Hepatocyte (in vitro differentiated cells): ENCODE measurements around the gene CDKN1A. TPM values are rescaled to one million over a fixed set of nuclear protein-coding genes. Genes with fewer than 3 reads are reported as not detected.

Source experiments
- DNase-seq: peaks from one replicate; pipeline ENCODE4 v3.0.0-alpha.2; 2016; ENCODE audit warnings: low spot score
- H2AFZ ChIP-seq: fragments of 200-600 bp; sonication (generic); 2 replicates; pipeline ENCODE4 v1.6.0; 2016; ENCODE audit warnings: antibody characterized with exemption, mild to moderate bottlenecking
- H3K27ac ChIP-seq: fragments of 200-600 bp; sonication (generic); 2 replicates; pipeline ENCODE4 v1.5.1; 2016; ENCODE audit warnings: mild to moderate bottlenecking
- H3K27me3 ChIP-seq: fragments of 200-600 bp; sonication (generic); 2 replicates; pipeline ENCODE4 v1.6.1; 2016
- H3K36me3 ChIP-seq: fragments of 200-600 bp; sonication (generic); replicated peaks from 2 replicates; pipeline ENCODE4 v1.5.1; 2016; ENCODE audit warnings: low read depth; ENCODE audit not compliant: insufficient read depth
- H3K4me1 ChIP-seq: fragments of 200-600 bp; sonication (generic); 2 replicates; pipeline ENCODE4 v1.5.1; 2016; ENCODE audit warnings: mild to moderate bottlenecking, moderate library complexity; ENCODE audit not compliant: insufficient read depth
- H3K4me2 ChIP-seq: fragments of 200-600 bp; sonication (generic); 2 replicates; pipeline ENCODE4 v1.6.0; 2016
- H3K4me3 ChIP-seq: fragments of 200-600 bp; sonication (generic); 2 replicates; pipeline ENCODE4 v1.5.1; 2016; ENCODE audit warnings: mild to moderate bottlenecking
- H3K79me2 ChIP-seq: fragments of 200-600 bp; sonication (generic); 2 replicates; pipeline ENCODE4 v1.6.0; 2017; ENCODE audit warnings: mild to moderate bottlenecking
- H3K9me2 ChIP-seq: fragments of 200-600 bp; sonication (generic); replicated peaks from 2 replicates; pipeline ENCODE4 v1.6.0; 2017; ENCODE audit warnings: mild to moderate bottlenecking; ENCODE audit not compliant: insufficient read depth
- H3K9me3 ChIP-seq: fragments of 200-600 bp; sonication (generic); 2 replicates; pipeline ENCODE4 v1.5.1; 2016; ENCODE audit warnings: low read depth, mild to moderate bottlenecking
- H4K20me1 ChIP-seq: fragments of 200-600 bp; sonication (generic); 2 replicates; pipeline ENCODE4 v1.6.0; 2016; ENCODE audit warnings: mild to moderate bottlenecking; ENCODE audit not compliant: insufficient read depth, poor library complexity, severe bottlenecking
- EZH2 ChIP-seq: fragments of 200-600 bp; sonication (generic); IDR thresholded peaks from 2 replicates; pipeline ENCODE4 v1.6.1; 2016; ENCODE audit warnings: antibody characterized with exemption, mild to moderate bottlenecking, borderline replicate concordance
- EZH2phosphoT487 ChIP-seq: fragments of 200-600 bp; sonication (generic); IDR thresholded peaks from one replicate; pipeline ENCODE4 v1.6.1; 2018; ENCODE audit warnings: antibody characterized with exemption, mild to moderate bottlenecking, low read depth, moderate library complexity; ENCODE audit not compliant: unreplicated experiment, severe bottlenecking
- WGBS: methylation state at CpG from one replicate; pipeline ENCODE4 v1.1.6; 2016; ENCODE audit warnings: low lambda C conversion rate; ENCODE audit errors: missing lambda C conversion rate; 5-methylcytosine and 5-hydroxymethylcytosine counted together
- polyA plus RNA-seq: library from polyadenylated mRNA; unstranded; fragments of >200 nt; fragmentation: Nextera tagmentation; extraction: Ambion mirVana; gene quantifications from 2 replicates; pipeline ENCODE4 v1.2.1, GENCODE V29; 2016
- total RNA-seq: library from RNA; depleted of rRNA; stranded (reverse); fragments of >200 nt; gene quantifications from 2 replicates; pipeline ENCODE4 v1.2.3, GENCODE V29; 2014
- TF ChIP-seq, protein P1 (sequence below): fragments of 200-600 bp; sonication (generic); IDR thresholded peaks from 2 replicates; pipeline ENCODE4 v1.5.1; 2016; ENCODE audit warnings: antibody characterized with exemption, mild to moderate bottlenecking; ENCODE audit not compliant: poor library complexity

The CDKN1A gene
- total and polyA plus RNA-seq, 2 experiments from 2014 or later = 246 to 344 TPM

DNA sequence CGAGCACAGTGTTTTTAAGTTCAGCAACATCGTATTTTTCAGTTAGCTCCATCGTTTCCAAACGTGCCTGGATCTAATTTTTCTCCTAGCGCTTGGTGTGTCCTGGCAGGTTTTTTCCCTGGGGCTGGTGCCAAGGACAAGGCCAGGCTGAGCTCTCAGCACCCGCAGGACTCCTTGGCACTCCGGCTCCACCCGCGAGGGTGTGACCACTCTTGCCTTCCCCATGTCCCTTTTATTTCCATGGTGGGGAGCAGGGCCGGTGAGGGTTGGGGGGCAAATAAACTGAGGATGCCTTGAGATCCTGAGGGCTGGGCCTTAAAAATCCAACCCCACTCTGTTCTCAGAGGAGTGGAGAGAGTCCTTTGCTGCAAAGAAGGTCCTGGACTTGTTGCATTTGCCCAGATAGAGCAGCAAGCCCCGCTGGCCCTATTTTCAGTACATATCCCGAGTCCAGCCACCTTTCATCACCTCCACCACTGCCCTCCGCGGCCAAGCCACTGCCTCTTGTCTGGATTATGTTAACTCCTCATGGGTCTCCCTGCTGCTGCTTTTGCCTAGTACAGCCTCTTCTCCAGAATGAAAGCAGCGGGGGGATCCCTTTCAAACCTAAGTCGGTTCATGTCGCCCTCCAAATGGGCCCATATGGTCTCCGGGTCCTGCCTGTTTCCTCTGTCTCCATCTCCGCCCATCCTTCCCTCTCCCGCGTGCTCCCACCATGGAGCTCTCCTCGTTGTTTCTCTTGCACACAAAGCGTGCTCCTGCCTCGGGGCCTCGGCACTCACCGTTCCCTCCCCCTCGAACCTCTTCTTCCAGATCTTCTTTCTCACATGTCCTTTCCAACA is 14.6 kb downstream of the CDKN1A start:
- Histone ChIP-seq H3K9me2 (no peaks in the 10 kb centered on the region), H3K79me2 (no peaks in the 10 kb centered on the region), H3K9me3 (no peaks in the 10 kb centered on the region), H3K4me3 (no peak overlapping the region), H3K4me2 (no peak overlapping the region), H3K27ac (no peak overlapping the region), H3K4me1 (no peaks in the 10 kb centered on the region), H3K36me3 (no peaks in the 10 kb centered on the region), H3K27me3 (no peaks in the 10 kb centered on the region), H4K20me1 (no peaks in the 10 kb centered on the region), H2AFZ (no peak overlapping the region)
- TF ChIP-seq EZH2 = no peak
- TF ChIP-seq, protein P1, sequence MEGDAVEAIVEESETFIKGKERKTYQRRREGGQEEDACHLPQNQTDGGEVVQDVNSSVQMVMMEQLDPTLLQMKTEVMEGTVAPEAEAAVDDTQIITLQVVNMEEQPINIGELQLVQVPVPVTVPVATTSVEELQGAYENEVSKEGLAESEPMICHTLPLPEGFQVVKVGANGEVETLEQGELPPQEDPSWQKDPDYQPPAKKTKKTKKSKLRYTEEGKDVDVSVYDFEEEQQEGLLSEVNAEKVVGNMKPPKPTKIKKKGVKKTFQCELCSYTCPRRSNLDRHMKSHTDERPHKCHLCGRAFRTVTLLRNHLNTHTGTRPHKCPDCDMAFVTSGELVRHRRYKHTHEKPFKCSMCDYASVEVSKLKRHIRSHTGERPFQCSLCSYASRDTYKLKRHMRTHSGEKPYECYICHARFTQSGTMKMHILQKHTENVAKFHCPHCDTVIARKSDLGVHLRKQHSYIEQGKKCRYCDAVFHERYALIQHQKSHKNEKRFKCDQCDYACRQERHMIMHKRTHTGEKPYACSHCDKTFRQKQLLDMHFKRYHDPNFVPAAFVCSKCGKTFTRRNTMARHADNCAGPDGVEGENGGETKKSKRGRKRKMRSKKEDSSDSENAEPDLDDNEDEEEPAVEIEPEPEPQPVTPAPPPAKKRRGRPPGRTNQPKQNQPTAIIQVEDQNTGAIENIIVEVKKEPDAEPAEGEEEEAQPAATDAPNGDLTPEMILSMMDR = no peak
- no peak for TF ChIP-seq EZH2phosphoT487
- WGBS = 83% methylated on average over 27 of the region's 27 CpGs
- no peak for DNase-seq

DNA sequence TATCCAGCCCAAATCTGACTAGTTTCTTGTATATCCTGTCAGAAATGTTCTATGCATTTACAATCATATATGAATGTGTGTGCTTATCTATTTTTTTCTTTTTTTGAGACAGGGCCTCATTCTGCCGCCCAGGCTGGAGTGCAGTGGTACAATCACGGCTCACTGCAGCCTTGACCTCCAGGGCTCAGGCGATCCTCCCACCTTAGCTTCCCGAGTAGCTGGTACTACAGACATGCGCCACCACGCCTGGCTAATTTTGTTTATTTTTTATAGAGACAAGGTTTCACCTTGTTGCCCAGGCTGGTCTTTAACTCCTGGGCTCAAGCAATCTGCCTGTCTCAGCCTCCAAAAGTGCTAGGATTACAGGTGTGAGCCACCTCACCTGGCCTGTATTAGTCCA is 16.1 kb downstream of the CDKN1A start:
- Histone ChIP-seq H3K9me2 (no peaks in the 10 kb centered on the region), H3K4me3 (no peak overlapping the region), H3K79me2 (no peaks in the 10 kb centered on the region), H3K4me1 (no peaks in the 10 kb centered on the region), H3K36me3 (no peaks in the 10 kb centered on the region), H3K27ac (no peak overlapping the region), H3K27me3 (no peaks in the 10 kb centered on the region), H3K4me2 (no peak overlapping the region), H2AFZ (no peak overlapping the region), H3K9me3 (no peaks in the 10 kb centered on the region), H4K20me1 (no peaks in the 10 kb centered on the region)
- TF ChIP-seq, protein P1 = no peak
- TF ChIP-seq EZH2phosphoT487 (no peak), EZH2 (no peak)
- no peak for DNase-seq
- WGBS = 90% methylated on average over 6 of the region's 6 CpGs

DNA sequence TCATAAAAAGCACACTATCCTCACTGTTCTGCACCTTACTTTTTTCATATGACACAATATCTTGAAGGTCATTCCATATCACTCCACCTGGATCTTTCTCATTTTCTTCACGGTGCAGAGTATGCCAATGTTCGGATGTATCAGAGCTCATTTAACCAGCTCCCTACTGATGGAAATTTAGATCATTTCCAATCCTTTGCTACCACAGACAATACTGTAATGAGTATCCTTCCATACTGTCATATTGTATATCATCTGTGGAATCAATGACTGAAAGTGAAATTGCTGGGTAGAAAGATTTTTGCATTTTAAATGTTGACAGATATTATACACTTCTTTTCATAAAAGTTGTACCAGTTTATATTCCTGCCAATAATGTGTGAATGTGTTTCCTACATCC is 16.9 kb downstream of the CDKN1A start:
- no peaks in the 10 kb centered on the region for H3K9me2 ChIP-seq
- 85% methylated on average over 2 of the region's 2 CpGs for WGBS
- TF ChIP-seq, protein P1 = no peak
- TF ChIP-seq EZH2 = no peak
- no peak for TF ChIP-seq EZH2phosphoT487

More for the DNA sequence above, 16.9 kb downstream of the CDKN1A start:
- no peaks in the 10 kb centered on the region for H3K9me3 ChIP-seq
- H3K36me3 ChIP-seq = no peaks in the 10 kb centered on the region
- H3K4me2 ChIP-seq = no peak overlapping the region
- no peaks in the 10 kb centered on the region for H3K79me2 ChIP-seq
- no peaks in the 10 kb centered on the region for H3K27me3 ChIP-seq
- H3K4me3 ChIP-seq = no peak overlapping the region
- no peaks in the 10 kb centered on the region for H4K20me1 ChIP-seq
- H3K27ac ChIP-seq = no peak overlapping the region
- no peaks in the 10 kb centered on the region for H3K4me1 ChIP-seq
- no peak overlapping the region for H2AFZ ChIP-seq
- DNase-seq = no peak
